Omental fat pad (tissue), 4 donors: Measurements from ENCODE around the gene RAB39B. TPM values are rescaled to one million over a fixed set of nuclear protein-coding genes. Genes with fewer than 3 reads are reported as not detected.
"Not testable (repeated sequence)": the region's sequence is repeated elsewhere in the genome, so short reads cannot be mapped to it uniquely, and the experiment has no call there.

Experiments used
- ATAC-seq: fragments of 150-250 bp; one replicate; pipeline ENCODE4 v1.9.1; 2016; ENCODE audit warnings: mild to moderate bottlenecking, moderate library complexity; ENCODE audit not compliant: low FRiP score
- DNase-seq: peaks from one replicate; pipeline ENCODE4 v3.0.0-alpha.2; 2019; ENCODE audit warnings: low spot score
- total RNA-seq, 4 donors: library from RNA; depleted of rRNA; stranded (reverse); fragments of >200 nt; gene quantifications; one replicate each; pipeline ENCODE4 v1.1.0, GENCODE V29; 2016
- TF ChIP-seq, protein P1 (sequence below), 3 donors: fragments of 450-650 bp; IDR thresholded peaks; one replicate each; pipeline ENCODE4 v1.5.1; 2016 to 2017; ENCODE audit warnings: antibody characterized with exemption in 3 of 3, mild to moderate bottlenecking in 3 of 3, moderate library complexity in 2 of 3

The RAB39B gene
- total RNA-seq, 4 donors from 2014 or later: 0.19 to 0.37 (median 0.28) TPM

DNA sequence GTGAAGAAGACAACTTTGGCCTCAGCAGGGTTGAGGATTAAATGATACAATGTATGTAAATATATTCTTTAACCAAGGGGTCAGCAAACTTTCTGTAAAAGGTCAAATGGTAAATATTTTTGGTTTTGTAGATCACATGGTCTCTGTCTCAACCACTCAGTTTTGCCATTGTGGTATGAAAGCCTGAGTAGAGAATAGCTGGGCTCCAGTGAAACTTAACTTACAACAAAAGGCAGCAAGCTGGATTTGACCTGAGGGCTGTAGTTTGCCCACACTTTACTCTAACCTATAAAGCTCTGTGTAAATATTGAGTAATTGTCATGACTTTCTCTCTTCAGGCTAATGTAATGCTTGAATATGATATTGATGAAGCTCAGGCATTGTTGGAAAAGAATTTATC lies 28.4 kb downstream of the RAB39B start:
- ATAC-seq (no peak), DNase-seq (no peak)

GRCh38 chrX:155231163-155231562 lies 33.1 kb downstream of the RAB39B start:
- TF ChIP-seq, protein P1, sequence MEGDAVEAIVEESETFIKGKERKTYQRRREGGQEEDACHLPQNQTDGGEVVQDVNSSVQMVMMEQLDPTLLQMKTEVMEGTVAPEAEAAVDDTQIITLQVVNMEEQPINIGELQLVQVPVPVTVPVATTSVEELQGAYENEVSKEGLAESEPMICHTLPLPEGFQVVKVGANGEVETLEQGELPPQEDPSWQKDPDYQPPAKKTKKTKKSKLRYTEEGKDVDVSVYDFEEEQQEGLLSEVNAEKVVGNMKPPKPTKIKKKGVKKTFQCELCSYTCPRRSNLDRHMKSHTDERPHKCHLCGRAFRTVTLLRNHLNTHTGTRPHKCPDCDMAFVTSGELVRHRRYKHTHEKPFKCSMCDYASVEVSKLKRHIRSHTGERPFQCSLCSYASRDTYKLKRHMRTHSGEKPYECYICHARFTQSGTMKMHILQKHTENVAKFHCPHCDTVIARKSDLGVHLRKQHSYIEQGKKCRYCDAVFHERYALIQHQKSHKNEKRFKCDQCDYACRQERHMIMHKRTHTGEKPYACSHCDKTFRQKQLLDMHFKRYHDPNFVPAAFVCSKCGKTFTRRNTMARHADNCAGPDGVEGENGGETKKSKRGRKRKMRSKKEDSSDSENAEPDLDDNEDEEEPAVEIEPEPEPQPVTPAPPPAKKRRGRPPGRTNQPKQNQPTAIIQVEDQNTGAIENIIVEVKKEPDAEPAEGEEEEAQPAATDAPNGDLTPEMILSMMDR (IDR thresholded peaks at IDR 0.05): no peak
- no peak for ATAC-seq
- no peak for DNase-seq

More for the DNA sequence above, 28.4 kb downstream of the RAB39B start:
- TF ChIP-seq, protein P1 (IDR thresholded peaks at IDR 0.05): no peak

GRCh38 chrX:155225774-155226173 lies 38.5 kb downstream of the RAB39B start:
- ATAC-seq: no peak
- TF ChIP-seq, protein P1 (IDR thresholded peaks at IDR 0.05): no peak
- no peak for DNase-seq

GRCh38 chrX:155223746-155224145 lies 40.5 kb downstream of the RAB39B start:
- ATAC-seq, DNase-seq: not testable (repeated sequence)

- no peak for DNase-seq
- ATAC-seq: no peak
- TF ChIP-seq, protein P1 (IDR thresholded peaks at IDR 0.05): no peak
Observed at GRCh38 chrX:155221351-155221750, 42.9 kb downstream of the RAB39B start.

DNA sequence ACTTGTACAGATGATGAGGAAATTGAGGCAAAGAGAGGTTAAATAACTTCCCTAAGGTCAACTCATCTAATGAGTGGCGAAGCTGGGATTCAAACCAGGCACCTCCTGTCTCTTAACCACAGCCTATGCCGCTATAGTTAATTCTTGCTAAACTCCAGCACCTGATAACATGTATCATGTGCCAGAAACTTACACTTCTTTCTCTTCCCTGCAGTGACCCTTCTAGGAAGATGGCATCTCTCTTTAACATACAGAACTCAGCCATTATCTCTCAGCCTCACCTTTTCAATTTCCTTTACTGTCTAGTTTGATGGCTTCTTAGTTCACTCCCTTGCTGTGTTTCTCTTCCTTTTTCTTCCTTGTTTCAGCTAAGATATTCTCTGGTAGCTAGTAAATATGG lies 45.5 kb downstream of the RAB39B start:
- TF ChIP-seq, protein P1 (IDR thresholded peaks at IDR 0.05): no peak
- DNase-seq: no peak
- no peak for ATAC-seq

- ATAC-seq (peak; percentile 8), DNase-seq (no peak)
- TF ChIP-seq, protein P1 (IDR thresholded peaks at IDR 0.05): no peak
Observed at GRCh38 chrX:155216940-155217440, 47.3 kb downstream of the RAB39B start.
